Measurements from ENCODE around the gene PRRG3.
A peak's percentile ranks its signal among the peaks of the same experiment; 100 is the strongest.

PRRG3 gene

DNA sequence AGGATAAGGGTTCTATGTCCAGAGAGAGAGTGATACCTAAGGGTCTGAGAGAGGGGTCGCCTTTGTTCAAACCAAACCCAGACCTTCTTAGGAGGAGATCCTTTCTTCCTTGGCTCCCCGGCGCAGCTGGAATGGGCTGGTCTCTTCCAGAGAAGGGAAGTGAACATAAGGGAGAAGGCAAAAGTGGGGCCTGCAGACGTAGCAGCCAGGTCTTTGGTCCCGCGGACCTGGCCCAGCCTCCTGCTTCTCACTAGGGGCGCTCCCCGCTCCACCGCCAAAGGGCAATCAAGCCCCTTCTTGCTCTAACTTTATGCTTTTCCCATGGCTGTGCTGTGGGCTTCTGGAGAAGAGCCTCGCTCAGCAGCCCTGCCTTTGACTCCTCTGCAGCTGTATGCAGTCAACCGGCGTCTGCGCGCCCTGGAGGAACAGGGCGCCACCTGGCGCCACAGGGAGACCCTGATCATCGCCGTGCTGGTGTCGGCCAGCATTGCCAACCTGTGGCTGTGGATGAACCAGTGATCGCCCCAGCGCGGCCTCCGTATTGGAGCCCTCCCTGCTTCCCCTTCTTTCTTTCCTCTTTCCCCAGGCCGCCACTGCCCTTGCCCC lies 27.1 kb downstream of the PRRG3 start:
- peak; percentile 46 for TF ChIP-seq CTCF (IDR thresholded peaks at IDR 0.05; ENCODE audit: low read depth, low read length)
- peak; percentile 1 for DNase-seq (ENCODE audit: extremely low read depth, low read depth)

- no peak for DNase-seq (ENCODE audit: extremely low read depth, low read depth)
- TF ChIP-seq CTCF (IDR thresholded peaks at IDR 0.05; ENCODE audit: low read depth, low read length): no peak
Observed at GRCh38 chrX:151723156-151723760, 28.0 kb downstream of the PRRG3 start.

- TF ChIP-seq CTCF (IDR thresholded peaks at IDR 0.05; ENCODE audit: low read depth, low read length): no peak
- no peak for DNase-seq (ENCODE audit: extremely low read depth, low read depth)
Observed at GRCh38 chrX:151724563-151725337, 29.5 kb downstream of the PRRG3 start.

DNA sequence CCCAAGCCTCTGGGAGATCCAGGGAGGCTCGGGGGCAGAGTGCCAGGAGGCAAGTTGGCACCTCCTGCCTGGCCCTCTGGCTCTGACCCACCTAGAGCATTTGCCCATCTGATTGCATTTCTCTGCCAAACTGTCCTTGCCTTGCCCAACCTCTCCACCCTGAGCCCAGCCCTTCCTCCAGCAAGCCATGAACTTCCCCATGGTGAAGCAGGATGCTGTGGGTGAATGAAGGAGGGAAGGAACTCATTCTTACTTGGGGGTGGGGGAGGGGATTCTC lies 30.0 kb downstream of the PRRG3 start:
- DNase-seq (ENCODE audit: extremely low read depth, low read depth): no peak
- TF ChIP-seq CTCF (IDR thresholded peaks at IDR 0.05; ENCODE audit: low read depth, low read length): no peak

GRCh38 chrX:151726751-151727150 lies 31.5 kb downstream of the PRRG3 start:
- no peak for TF ChIP-seq CTCF (IDR thresholded peaks at IDR 0.05; ENCODE audit: low read depth, low read length)
- no peak for DNase-seq (ENCODE audit: extremely low read depth, low read depth)

GRCh38 chrX:151727346-151727745 lies 32.1 kb downstream of the PRRG3 start:
- no peak for TF ChIP-seq CTCF (IDR thresholded peaks at IDR 0.05; ENCODE audit: low read depth, low read length)
- no peak for DNase-seq (ENCODE audit: extremely low read depth, low read depth)

DNA sequence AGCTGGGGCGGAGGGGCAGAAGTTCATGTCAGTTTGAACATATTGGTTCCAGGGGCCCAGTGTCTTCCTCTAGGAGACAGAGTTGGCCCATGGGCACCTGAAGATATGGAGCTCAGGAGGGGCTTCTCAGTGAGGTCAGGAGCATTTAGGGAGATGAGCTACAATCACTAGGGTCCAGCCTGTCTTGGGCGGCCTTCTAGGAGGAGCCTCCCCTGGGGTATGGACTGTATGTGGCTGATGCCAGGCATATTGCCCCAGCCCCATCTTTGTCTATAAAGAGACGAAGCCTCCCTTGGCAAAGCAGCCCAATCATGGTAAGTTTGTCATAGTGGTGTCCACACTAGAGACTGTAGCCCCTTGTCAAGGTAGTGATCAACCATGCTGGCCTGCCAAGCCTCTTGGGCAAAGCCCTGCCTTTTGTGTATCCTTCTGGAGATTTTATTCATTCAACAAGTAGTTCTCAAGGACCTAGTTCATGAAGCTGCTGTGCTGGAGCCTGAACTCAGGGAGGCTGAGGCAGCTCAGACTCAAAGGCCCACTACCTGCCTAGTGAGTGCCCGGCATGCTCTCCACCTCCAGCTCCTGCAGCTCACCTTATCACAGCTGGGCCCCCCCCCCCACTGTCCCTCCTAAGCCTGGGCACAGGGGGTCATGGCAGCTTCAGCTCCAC lies 33.9 kb downstream of the PRRG3 start:
- no peak for DNase-seq (ENCODE audit: extremely low read depth, low read depth)
- TF ChIP-seq CTCF (IDR thresholded peaks at IDR 0.05; ENCODE audit: low read depth, low read length): no peak

All from AG09319 (cell line).